ENCODE measurements around the gene TULP4. TPM values are rescaled to one million over a fixed set of nuclear protein-coding genes. Genes with fewer than 3 reads are reported as not detected.

The TULP4 gene
- total RNA-seq, 2 experiments from 2014 or later, result 18.4 to 18.5 TPM

DNA sequence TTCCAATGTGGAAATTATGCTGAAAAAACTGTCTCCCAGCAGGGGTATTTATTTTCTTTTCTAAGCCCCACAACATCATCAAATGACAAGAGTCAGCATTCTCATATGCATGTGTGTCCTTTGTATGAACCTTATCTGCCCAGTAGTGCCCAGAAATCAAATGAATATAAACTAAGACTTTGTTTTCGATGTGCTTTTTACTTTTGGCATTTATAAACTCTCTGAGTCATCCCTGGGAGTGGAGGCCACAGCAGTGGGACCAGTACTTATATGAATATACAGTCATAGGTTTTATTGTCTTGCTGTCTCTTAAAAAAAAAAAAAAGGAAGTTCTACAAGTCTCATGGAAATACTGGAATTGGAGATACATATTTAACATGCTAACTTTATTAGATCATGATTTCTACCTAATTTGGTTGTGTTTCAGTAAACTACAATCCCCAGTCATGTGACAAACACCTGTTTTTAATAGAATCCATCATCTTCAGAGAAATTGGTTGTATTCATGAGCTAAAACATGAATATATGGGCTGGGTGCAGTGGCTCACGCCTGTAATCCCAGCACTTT, 148.4 kb downstream of the TULP4 start:
- DNase-seq, result no peak
- TF ChIP-seq, protein P1, sequence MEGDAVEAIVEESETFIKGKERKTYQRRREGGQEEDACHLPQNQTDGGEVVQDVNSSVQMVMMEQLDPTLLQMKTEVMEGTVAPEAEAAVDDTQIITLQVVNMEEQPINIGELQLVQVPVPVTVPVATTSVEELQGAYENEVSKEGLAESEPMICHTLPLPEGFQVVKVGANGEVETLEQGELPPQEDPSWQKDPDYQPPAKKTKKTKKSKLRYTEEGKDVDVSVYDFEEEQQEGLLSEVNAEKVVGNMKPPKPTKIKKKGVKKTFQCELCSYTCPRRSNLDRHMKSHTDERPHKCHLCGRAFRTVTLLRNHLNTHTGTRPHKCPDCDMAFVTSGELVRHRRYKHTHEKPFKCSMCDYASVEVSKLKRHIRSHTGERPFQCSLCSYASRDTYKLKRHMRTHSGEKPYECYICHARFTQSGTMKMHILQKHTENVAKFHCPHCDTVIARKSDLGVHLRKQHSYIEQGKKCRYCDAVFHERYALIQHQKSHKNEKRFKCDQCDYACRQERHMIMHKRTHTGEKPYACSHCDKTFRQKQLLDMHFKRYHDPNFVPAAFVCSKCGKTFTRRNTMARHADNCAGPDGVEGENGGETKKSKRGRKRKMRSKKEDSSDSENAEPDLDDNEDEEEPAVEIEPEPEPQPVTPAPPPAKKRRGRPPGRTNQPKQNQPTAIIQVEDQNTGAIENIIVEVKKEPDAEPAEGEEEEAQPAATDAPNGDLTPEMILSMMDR (IDR thresholded peaks at IDR 0.05), result no peak
- H3K36me3 Mint-ChIP-seq (ENCODE audit: low read depth), result peaks cover 12% of the 10 kb centered on the region
- POLR2A ChIA-PET, result interaction anchor here (1.1 kb wide), 1 partner anchor 9 kb away, joined by 3 read pairs; no protein-coding TSS in a partner anchor
- H3K4me3 Mint-ChIP-seq, result no peak overlapping the region
- CTCF ChIA-PET, result interaction anchor here (1.6 kb wide), 1 partner anchor 239 kb away, joined by 7 read pairs; no protein-coding TSS in a partner anchor
- no peaks in the 10 kb centered on the region for H3K9me3 Mint-ChIP-seq
- no peak overlapping the region for H3K27ac Mint-ChIP-seq
- intact Hi-C loops (cut with micrococcal nuclease), result no loop called here
- peaks cover 4% of the 10 kb centered on the region for H3K4me1 Mint-ChIP-seq (ENCODE audit: low read depth)
- H3K27me3 Mint-ChIP-seq, result no peaks in the 10 kb centered on the region
- no peak for ATAC-seq

DNA sequence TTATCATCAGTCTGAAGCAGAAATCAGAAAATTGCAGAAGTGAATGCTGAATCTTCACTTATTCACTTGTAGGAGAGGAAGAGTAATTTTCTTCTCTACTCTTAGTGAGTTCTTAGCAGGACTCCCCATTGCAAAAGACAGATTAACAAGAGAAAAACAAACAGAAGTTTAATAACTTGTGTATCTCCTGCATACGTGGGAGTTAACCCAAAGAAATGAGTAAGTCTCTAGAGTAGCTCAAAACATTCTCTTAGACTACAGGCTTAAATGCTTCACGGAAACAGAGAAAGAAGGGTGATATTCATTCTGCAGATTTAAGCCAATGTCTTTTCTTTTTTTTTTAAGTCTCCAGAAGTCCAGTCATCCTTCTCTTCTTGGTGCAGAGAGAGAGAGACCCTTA, 149.7 kb downstream of the TULP4 start:
- H3K9me3 Mint-ChIP-seq, result no peaks in the 10 kb centered on the region
- no peak for DNase-seq
- H3K36me3 Mint-ChIP-seq (ENCODE audit: low read depth), result peaks cover 11% of the 10 kb centered on the region
- ChIA-PET CTCF (interaction anchor here (1.6 kb wide), 1 partner anchor 241 kb away, joined by 7 read pairs; no protein-coding TSS in a partner anchor), POLR2A (no interaction called here)
- H3K27ac Mint-ChIP-seq, result no peak overlapping the region
- no peak overlapping the region for H3K4me3 Mint-ChIP-seq
- intact Hi-C loops (cut with micrococcal nuclease), result no loop called here
- TF ChIP-seq, protein P1 (IDR thresholded peaks at IDR 0.05), result no peak
- no peak for ATAC-seq
- H3K4me1 Mint-ChIP-seq (ENCODE audit: low read depth), result peaks cover 4% of the 10 kb centered on the region
- no peaks in the 10 kb centered on the region for H3K27me3 Mint-ChIP-seq

DNA sequence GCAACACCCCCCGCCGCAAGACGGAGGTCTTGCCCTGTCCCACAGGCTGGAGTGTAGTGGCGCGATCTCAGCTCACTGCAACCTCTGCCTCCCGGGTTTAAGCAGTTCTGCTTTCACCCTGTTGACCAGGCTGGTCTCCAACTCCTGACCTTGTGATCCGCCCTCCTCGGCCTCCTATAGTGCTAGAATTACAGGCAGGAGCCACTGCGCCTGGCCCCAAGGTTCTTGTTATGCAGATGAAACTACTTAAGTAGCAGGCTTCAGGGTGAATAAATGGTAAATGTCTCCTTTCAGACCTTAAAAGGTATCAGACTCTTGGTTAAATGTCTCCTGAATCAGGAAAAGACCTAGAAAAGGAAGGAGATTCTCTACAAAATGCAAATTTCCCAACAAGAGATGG, 152.2 kb downstream of the TULP4 start:
- H3K4me3 Mint-ChIP-seq, result no peak overlapping the region
- H3K4me1 Mint-ChIP-seq (ENCODE audit: low read depth), result peaks cover 4% of the 10 kb centered on the region
- intact Hi-C loops (cut with micrococcal nuclease), result no loop called here
- ChIA-PET CTCF (no interaction called here), POLR2A (no interaction called here)
- DNase-seq (no peak), ATAC-seq (no peak)
- TF ChIP-seq, protein P1 (IDR thresholded peaks at IDR 0.05), result no peak
- no peaks in the 10 kb centered on the region for H3K9me3 Mint-ChIP-seq
- no peak overlapping the region for H3K27ac Mint-ChIP-seq
- H3K36me3 Mint-ChIP-seq (ENCODE audit: low read depth), result peaks cover 6% of the 10 kb centered on the region
- H3K27me3 Mint-ChIP-seq, result no peaks in the 10 kb centered on the region

DNA sequence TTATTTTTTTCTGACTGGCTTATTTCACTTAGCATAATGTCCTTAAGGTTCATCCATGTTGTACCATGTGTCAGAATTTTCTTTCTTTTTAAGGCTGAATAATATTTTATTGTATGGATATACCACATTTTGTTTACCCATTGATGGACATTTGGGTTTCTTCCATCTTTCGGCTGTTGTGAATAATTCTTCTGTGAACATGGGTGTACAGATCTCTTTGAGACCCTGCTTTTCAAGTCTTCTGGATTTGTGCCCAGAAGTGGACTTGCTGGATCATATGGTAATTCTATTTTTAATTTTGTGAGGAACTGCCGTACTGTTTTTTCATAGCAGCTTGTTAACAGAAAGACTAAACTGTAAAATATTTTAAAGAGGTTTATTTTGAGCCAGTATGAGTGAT, 153.0 kb downstream of the TULP4 start:
- no peak for DNase-seq
- POLR2A ChIA-PET, result no interaction called here
- intact Hi-C loops (cut with micrococcal nuclease), result no loop called here
- H3K27me3 Mint-ChIP-seq, result no peaks in the 10 kb centered on the region
- no peak overlapping the region for H3K27ac Mint-ChIP-seq
- TF ChIP-seq, protein P1 (IDR thresholded peaks at IDR 0.05), result no peak
- no peak for ATAC-seq
- H3K4me3 Mint-ChIP-seq, result no peak overlapping the region
- CTCF ChIA-PET, result no interaction called here
- H3K4me1 Mint-ChIP-seq (ENCODE audit: low read depth), result no peaks in the 10 kb centered on the region
- no peaks in the 10 kb centered on the region for H3K9me3 Mint-ChIP-seq
- H3K36me3 Mint-ChIP-seq (ENCODE audit: low read depth), result peaks cover 8% of the 10 kb centered on the region

DNA sequence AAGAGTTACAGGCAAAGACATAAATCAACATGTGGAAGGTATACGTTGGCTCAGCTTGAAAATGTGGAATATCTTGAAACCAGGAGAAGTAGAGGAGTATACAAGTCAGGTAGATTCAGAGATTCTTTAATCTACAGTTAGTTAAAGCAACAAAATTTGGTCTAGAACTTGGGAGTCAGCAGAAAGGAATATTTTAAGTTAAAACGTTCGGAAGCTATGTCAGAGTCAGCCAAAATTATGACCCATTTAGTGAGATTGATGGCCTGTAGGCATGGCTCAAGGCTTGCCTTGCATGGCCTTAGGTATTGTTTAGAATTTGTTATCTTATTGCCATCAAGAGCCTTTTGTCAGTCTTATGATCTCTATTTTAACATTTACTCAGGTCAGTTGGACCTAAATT, 153.5 kb downstream of the TULP4 start:
- H3K27me3 Mint-ChIP-seq, result no peaks in the 10 kb centered on the region
- intact Hi-C loops (cut with micrococcal nuclease), result no loop called here
- peaks cover 8% of the 10 kb centered on the region for H3K36me3 Mint-ChIP-seq (ENCODE audit: low read depth)
- CTCF ChIA-PET, result no interaction called here
- TF ChIP-seq, protein P1 (IDR thresholded peaks at IDR 0.05), result no peak
- H3K9me3 Mint-ChIP-seq, result no peaks in the 10 kb centered on the region
- H3K4me1 Mint-ChIP-seq (ENCODE audit: low read depth), result no peaks in the 10 kb centered on the region
- no peak overlapping the region for H3K27ac Mint-ChIP-seq
- DNase-seq, result no peak
- POLR2A ChIA-PET, result interaction anchor here (0.8 kb wide), 1 partner anchor 126 kb away, joined by 3 read pairs; no protein-coding TSS in a partner anchor
- ATAC-seq, result no peak
- H3K4me3 Mint-ChIP-seq, result no peak overlapping the region

Measured in activated CD8-positive, alpha-beta T cell treated with anti-CD3 and anti-CD28 coated beads for 36 hours (primary cell).